Embryonic facial prominence (tissue), 1 donor: ENCODE data around the gene ATP11A.

Experiments used
- DNase-seq: peaks from one replicate; pipeline ENCODE4 v3.0.0-alpha.2; 2016; ENCODE audit errors: extremely low spot score

Gene ATP11A

GRCh38 chr13:112709825-112710783 lies 20.3 kb downstream of the ATP11A start:
- no peak for DNase-seq

GRCh38 chr13:112710855-112711527 lies 21.2 kb downstream of the ATP11A start:
- DNase-seq: no peak

DNA sequence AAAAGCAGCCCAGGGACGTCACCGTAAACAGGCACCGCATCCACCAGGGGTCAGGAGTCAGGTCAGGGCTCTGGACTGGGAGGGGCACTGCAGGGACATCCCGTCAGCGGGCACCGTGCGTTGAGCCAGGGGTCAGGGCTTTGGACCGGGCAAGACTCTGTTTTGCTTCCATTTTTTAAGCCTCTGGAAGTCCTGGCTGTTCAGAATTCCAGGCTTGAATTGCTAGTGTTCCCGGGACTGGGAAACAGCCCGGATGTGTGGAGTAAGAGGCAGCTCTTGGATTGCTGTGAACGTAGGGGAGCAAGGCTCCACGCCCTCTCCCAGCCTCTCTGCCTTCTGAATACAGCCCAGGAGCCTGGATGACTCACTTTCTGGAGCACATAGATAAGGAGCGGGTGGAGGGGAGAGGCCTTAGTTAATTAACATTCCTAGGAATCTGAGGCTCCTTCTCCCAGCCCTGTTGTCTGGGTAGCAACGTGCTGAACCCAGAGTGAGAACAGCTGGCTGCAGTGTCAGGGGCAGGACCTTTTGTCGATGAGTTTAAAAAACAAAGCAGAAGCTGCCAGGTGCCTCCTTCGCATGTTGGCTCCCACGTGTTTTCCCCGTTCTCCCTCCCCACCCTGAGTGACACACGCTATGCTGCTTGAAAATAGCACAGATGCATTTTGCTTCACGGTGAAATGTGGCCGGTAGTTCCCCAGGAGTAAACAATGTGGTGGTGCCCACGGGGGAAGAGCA lies 21.9 kb downstream of the ATP11A start:
- peak; percentile 50 for DNase-seq

GRCh38 chr13:112712451-112713207 lies 22.8 kb downstream of the ATP11A start:
- no peak for DNase-seq

DNA sequence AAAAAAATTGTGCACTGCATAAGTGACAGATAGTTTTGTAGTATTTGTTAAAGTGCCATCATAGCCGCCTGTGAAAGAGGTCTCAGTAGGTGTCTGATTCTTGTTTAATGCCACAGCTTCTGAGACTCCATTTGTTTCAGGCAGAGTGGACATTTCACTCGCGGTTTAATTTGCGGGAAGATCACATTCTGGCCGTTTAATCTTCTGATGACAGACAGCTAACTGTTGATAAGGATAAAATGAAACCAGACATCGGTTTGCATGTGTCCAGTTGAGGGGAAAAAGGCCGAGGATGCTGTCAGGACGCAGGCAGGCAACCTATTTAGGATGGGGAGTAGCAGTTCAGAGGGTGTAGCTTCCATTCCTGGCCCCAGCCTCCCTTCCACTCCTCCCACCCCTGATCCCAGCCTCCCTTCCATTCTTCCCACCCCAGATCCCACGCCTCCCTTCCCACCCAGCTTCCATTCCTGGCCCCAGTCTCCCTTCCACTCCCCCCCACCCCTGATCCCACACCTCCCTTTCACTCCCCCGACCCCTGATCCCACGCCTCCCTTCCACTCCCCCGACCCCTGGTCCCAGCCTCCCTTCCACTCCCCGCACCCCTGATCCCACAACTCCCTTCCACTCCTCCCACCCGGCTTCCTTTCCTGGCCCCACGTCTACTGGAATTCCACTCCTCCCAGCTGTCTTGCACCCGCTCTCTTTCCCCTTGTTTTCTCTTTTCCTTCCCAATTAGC lies 23.8 kb downstream of the ATP11A start:
- no peak for DNase-seq

DNA sequence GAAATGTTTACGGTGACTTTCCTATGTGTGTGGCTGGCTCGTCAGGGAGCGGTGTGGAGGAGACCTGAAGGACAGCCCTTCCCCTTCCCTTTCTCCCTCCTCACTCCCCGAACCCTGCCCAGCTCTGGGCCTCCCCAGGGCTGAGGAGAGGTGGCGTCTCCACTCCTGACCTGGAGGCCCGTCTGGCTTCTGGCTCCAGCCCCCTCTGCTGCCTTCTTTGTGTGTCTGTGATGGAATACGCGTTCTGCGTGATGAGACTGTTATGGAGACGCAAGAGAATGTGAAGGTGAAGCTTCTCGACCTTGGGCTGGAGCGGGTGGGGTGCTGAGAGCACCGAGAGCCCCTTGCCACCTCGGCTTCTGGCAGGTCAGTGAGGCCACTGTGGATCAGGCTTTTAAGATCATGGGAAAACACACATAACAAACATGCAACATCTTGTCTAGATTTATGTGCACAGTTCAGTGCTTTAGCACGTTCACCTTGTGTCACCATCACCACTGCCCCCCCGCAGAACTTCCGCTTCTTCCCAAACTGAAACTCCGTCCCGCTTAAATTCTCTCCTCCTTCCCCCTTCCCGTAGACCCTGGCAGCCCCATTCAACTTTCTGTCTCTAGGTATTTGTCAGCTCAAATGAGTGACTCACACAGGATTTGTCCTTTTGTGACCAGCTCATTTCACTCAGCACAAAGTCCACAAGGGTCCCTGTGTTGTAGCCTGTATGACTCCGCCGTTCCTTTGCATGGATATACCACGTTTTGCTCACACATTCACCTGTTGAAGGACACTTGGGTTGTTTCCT lies 24.7 kb downstream of the ATP11A start:
- no peak for DNase-seq

GRCh38 chr13:112715210-112715609 lies 25.4 kb downstream of the ATP11A start:
- no peak for DNase-seq

GRCh38 chr13:112715715-112716460 lies 26.1 kb downstream of the ATP11A start:
- DNase-seq: no peak

- DNase-seq: no peak
Observed at GRCh38 chr13:112716461-112716820, 26.6 kb downstream of the ATP11A start.

GRCh38 chr13:112716841-112717520 lies 27.1 kb downstream of the ATP11A start:
- no peak for DNase-seq

DNA sequence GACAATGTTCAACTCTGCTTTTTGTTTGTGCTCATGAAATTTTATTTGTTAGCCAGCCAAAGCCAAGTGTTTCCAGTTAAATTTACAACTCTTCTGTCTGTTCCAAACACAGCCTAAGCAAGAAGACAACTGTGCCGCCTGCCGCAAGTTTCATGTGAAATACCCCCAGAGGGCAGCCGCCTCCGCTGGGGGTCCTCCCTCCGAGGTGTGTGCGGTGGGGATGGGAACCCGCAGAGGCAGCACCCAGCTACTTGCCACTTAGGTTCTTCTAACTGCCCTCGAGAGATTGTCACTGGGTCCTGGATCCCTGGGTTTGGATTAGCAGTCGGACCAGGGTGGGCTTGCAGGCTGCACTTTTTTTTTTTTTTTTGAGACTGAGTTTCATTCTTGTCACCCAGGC lies 28.5 kb downstream of the ATP11A start:
- no peak for DNase-seq

- DNase-seq: no peak
Observed at GRCh38 chr13:112719016-112719415, 29.2 kb downstream of the ATP11A start.

DNA sequence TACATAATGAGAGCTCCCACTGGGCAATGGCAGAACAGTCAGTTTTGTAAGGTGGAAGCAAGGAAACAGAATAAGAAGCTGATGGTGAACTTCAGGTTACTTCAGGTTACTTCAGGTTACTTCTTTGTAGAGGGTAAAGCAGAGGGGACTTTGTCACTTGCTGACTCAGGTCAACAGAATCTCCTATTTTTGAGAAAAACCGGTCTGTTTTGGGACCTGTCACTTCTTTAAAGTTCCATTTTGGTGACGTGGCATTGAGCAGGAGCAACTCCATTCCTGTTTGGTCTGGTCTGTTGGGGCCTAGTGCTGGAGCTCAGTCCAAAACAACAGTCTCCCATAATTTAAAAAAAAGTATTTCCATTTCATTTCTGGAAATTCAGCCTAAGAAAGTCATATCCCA lies 29.7 kb downstream of the ATP11A start:
- no peak for DNase-seq

DNA sequence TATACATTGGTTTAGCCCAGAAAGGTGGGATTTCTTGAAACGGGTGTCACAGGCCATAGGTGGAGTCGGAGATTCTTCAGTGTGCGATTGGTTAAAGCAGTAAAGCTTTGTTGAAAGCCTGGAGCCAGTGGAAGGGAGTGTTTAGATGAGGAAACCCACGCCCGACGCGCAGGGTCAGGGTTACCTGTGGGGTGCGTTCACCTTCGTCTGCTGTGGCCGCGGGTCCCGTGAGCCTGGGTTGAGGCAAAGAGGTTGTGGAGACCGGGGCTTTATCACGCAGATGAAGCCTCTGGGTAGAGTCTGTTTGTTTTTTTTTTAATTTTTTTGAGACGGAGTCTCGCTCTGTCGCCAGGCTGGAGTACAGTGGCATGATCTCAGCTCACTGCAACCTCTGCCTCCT lies 30.4 kb downstream of the ATP11A start:
- DNase-seq: no peak

- no peak for DNase-seq
Observed at GRCh38 chr13:112720814-112721197, 31.0 kb downstream of the ATP11A start.

DNA sequence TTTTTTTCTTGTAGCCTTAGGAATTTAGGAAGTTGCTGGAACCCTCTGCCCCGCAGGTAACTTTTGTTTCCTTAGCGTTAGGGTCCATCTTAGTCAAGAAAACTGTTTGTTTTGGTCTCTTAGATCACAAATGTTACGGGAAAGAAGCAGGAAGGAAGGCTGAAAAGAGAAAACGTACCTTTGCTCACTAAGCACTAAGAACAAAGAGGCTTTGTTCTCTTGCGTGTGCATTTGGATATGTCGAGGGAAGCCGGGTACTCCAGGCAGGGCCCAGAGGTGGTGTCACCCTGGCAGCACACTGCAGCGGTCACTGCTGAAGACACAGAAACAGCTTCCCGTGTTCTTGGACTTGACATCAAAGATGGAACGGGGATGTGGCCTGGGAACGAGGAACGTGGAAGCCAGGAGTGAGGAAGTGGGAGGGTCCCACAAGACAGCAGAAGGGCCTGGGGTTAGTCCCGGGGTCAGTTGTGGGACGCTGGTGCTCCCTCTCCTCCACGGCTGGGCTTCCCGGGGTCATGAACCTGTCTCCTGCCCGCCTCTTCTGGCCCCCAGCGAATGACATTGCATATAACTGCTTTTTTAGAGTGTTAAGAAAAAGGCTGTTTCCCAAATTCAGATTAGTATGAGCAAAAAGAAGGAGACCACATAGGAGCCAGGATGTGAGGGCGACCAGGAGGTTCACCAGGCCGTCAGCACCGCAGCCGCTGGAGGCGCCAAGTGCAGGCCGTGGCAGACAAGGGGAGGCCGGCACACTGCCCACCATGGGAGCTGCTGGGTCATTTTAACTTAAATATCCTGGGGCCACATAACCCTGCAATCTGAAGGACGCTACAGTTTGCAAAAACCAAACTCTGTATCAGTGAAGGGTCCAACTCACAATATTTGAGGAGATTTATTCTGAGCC lies 31.6 kb downstream of the ATP11A start:
- no peak for DNase-seq

GRCh38 chr13:112722433-112723263 lies 32.8 kb downstream of the ATP11A start:
- DNase-seq: no peak
